Measurements from ENCODE around the gene SLC25A27.

SLC25A27 gene

DNA sequence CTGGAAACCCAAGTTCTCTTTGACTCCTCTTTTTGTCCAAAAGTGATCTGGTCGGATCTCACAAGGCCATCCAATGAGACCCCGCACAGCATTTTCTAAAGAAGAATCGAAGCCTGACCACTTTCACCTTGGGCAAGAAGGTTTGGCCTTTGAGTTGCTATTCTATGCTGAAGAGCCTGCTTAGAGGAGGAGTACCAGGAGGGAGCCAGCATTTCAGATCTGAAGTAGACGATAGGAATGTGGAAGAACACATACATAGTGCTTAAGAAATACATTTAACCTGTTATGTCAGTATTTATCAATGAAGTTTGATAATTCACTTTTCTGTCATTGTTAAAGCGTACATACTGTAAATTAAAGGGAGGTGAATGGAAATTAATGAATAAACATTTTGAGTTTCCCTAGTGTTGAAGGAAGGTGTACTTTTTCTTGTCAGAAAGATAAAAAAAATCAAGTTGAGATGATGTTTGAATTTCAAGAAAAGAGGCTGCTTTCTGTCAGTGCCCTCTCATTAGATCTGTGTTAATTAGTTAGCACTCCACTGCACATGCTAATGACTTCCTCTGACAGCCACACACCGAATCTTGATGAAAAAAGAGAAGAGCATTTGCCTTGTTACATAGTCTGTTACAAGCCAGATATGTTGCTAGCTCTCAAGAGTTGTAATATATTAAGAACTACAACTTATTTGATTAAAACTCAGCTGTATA is 24.0 kb downstream of the SLC25A27 start:
- H3K4me1 ChIP-seq (ENCODE audit: control insufficient read depth in 1 of 2, insufficient read depth in 2 of 2, low read length in 2 of 2), result no peaks in the 10 kb centered on the region
- no peaks in the 10 kb centered on the region for H3K27me3 ChIP-seq (ENCODE audit: control insufficient read depth in 1 of 2, insufficient read depth in 2 of 2, low read length in 2 of 2)
- no peak overlapping the region for H3K9ac ChIP-seq (ENCODE audit: low read depth in 1 of 2, low read length in 2 of 2)
- no peak overlapping the region for H3K27ac ChIP-seq (ENCODE audit: low read depth, low read length)
- no peaks in the 10 kb centered on the region for H3K36me3 ChIP-seq (ENCODE audit: control insufficient read depth in 1 of 2, insufficient read depth in 2 of 2, low read length in 2 of 2)
- no peak overlapping the region for H3K4me3 ChIP-seq (ENCODE audit: low read depth in 1 of 2, low read length in 2 of 2)
- no peaks in the 10 kb centered on the region for H3K9me3 ChIP-seq (ENCODE audit: control insufficient read depth in 1 of 2, low read length in 2 of 2)

DNA sequence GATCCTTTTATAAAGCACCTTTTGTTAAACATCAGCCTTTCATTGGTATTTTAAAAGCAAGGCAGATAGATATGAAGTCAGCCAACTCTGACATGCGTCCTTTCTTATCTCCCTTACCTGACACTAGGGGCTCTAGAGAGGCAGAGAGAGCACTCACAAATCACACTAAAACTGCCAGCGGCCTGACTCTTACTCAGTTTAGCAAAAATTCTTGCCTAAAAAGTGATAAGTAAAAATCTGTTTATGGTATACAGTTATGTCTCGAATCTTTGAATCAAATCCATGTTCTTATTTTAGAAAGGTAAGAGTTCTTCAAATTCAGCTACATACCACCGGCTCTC is 24.5 kb downstream of the SLC25A27 start:
- no peak overlapping the region for H3K4me3 ChIP-seq (ENCODE audit: low read depth in 1 of 2, low read length in 2 of 2)
- H3K27ac ChIP-seq (ENCODE audit: low read depth, low read length), result no peak overlapping the region
- H3K9ac ChIP-seq (ENCODE audit: low read depth in 1 of 2, low read length in 2 of 2), result no peak overlapping the region
- no peaks in the 10 kb centered on the region for H3K9me3 ChIP-seq (ENCODE audit: control insufficient read depth in 1 of 2, low read length in 2 of 2)
- H3K27me3 ChIP-seq (ENCODE audit: control insufficient read depth in 1 of 2, insufficient read depth in 2 of 2, low read length in 2 of 2), result no peaks in the 10 kb centered on the region
- H3K36me3 ChIP-seq (ENCODE audit: control insufficient read depth in 1 of 2, insufficient read depth in 2 of 2, low read length in 2 of 2), result no peaks in the 10 kb centered on the region
- no peaks in the 10 kb centered on the region for H3K4me1 ChIP-seq (ENCODE audit: control insufficient read depth in 1 of 2, insufficient read depth in 2 of 2, low read length in 2 of 2)

DNA sequence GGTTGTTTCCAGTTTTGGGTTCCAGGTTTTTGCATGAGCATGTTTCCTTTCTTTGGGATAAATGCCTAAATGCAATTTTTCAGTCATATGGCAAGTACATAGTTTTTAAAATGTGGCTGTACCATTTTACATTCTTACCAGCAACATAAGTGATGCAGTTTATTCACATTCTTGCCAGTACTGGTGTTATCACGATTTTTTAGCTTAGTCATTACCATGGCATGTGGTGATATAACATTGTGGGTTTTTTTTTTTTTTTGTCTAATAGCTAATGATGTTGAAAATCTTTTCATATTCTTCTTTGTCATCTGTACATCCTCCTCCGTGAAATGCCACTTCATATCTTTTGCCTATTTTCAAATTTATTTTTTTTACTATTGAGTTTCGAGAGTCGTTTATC is 32.0 kb downstream of the SLC25A27 start:
- Histone ChIP-seq H3K36me3 (ENCODE audit: control insufficient read depth in 1 of 2, insufficient read depth in 2 of 2, low read length in 2 of 2) (no peaks in the 10 kb centered on the region), H3K4me1 (ENCODE audit: control insufficient read depth in 1 of 2, insufficient read depth in 2 of 2, low read length in 2 of 2) (no peaks in the 10 kb centered on the region), H3K27me3 (ENCODE audit: control insufficient read depth in 1 of 2, insufficient read depth in 2 of 2, low read length in 2 of 2) (no peaks in the 10 kb centered on the region), H3K9me3 (ENCODE audit: control insufficient read depth in 1 of 2, low read length in 2 of 2) (no peaks in the 10 kb centered on the region), H3K27ac (ENCODE audit: low read depth, low read length) (no peak overlapping the region), H3K9ac (ENCODE audit: low read depth in 1 of 2, low read length in 2 of 2) (no peak overlapping the region), H3K4me3 (ENCODE audit: low read depth in 1 of 2, low read length in 2 of 2) (no peak overlapping the region)

DNA sequence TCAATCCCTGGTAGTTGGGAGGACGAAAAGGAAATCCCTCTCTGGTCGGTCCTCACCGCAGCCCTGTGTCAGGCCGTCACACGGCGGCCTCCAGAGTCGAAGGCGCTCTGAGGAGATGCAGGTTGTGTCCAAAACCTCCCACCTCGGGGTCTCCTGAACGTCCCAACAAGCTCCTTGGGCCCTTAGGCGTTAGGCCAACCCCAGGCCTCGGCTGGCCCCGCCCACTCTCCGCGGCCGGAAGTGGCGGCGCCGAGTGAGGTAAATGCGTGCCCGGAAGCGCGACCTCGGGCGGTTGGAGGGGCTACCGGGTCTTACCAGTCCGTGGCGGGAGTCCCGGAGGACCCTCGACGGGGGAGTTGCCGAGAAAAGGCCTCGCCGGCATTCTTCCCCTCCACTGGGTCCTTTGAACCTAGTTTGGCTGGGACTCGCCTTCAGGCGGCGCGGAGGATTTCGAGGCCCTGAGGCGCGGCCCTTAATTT is 34.9 kb downstream of the SLC25A27 start, which contains the start of gene TDRD6:
TSS of gene TDRD6 (plus strand) at position 267 of the 479 bp plus-strand sequence. CDS start 244 bp downstream, outside the sequence.
- H3K9ac ChIP-seq (ENCODE audit: low read depth in 1 of 2, low read length in 2 of 2), result no peak within 1 kb of the TSS
- H3K9me3 ChIP-seq (ENCODE audit: control insufficient read depth in 1 of 2, low read length in 2 of 2), result no peaks in the 10 kb centered on the region
- H3K4me1 ChIP-seq (ENCODE audit: control insufficient read depth in 1 of 2, insufficient read depth in 2 of 2, low read length in 2 of 2), result no peaks in the 10 kb centered on the region
- no peak within 1 kb of the TSS for H3K27ac ChIP-seq (ENCODE audit: low read depth, low read length)
- H3K27me3 ChIP-seq (ENCODE audit: control insufficient read depth in 1 of 2, insufficient read depth in 2 of 2, low read length in 2 of 2), result no peaks in the 10 kb centered on the region
- no peaks in the 10 kb centered on the region for H3K36me3 ChIP-seq (ENCODE audit: control insufficient read depth in 1 of 2, insufficient read depth in 2 of 2, low read length in 2 of 2)
- H3K4me3 ChIP-seq (ENCODE audit: low read depth in 1 of 2, low read length in 2 of 2), result no peak within 1 kb of the TSS

DNA sequence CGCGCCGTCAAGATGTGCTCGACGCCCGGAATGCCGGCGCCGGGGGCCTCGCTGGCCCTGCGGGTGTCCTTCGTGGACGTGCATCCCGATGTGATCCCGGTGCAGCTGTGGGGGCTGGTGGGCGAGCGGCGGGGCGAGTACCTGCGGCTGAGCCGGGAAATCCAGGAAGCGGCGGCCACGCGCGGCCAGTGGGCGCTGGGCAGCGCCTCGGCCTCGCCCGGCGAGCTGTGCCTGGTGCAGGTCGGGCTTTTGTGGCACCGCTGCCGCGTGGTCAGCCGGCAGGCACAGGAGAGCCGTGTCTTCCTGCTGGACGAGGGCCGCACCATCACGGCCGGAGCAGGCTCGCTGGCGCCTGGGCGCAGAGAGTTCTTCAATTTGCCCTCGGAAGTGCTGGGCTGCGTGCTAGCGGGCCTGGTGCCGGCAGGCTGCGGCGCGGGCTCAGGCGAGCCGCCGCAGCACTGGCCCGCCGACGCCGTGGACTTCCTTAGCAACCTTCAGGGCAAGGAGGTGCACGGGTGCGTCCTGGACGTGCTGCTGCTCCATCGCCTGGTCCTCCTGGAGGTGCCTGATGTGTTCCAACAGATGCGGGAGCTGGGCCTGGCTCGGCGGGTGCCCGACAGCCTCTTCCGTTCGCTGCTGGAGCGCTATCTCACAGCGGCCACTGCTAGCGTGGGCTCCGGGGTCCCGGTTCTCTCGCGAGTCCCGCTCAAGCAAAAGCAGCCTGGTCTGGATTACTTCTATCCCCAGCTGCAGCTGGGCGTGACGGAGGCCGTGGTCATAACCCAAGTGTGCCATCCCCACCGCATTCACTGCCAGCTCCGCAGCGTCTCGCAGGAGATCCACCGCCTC is 35.6 kb downstream of the SLC25A27 start:
- no peaks in the 10 kb centered on the region for H3K9me3 ChIP-seq (ENCODE audit: control insufficient read depth in 1 of 2, low read length in 2 of 2)
- H3K4me3 ChIP-seq (ENCODE audit: low read depth in 1 of 2, low read length in 2 of 2), result no peak overlapping the region
- H3K27ac ChIP-seq (ENCODE audit: low read depth, low read length), result no peak overlapping the region

DNA sequence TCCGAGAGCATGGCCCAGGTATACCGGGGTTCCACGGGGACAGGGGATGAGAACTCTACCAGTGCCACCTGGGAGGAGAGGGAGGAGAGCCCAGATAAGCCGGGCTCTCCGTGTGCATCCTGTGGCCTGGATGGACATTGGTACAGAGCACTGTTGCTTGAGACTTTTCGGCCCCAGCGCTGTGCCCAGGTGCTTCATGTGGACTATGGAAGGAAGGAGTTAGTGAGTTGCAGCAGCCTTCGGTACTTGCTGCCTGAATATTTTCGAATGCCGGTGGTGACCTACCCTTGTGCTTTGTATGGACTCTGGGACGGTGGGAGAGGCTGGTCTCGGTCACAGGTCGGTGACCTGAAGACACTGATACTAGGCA is 36.2 kb downstream of the SLC25A27 start:
- Histone ChIP-seq H3K27me3 (ENCODE audit: control insufficient read depth in 1 of 2, insufficient read depth in 2 of 2, low read length in 2 of 2) (no peaks in the 10 kb centered on the region), H3K36me3 (ENCODE audit: control insufficient read depth in 1 of 2, insufficient read depth in 2 of 2, low read length in 2 of 2) (no peaks in the 10 kb centered on the region), H3K9ac (ENCODE audit: low read depth in 1 of 2, low read length in 2 of 2) (no peak overlapping the region), H3K27ac (ENCODE audit: low read depth, low read length) (no peak overlapping the region), H3K4me3 (ENCODE audit: low read depth in 1 of 2, low read length in 2 of 2) (no peak overlapping the region), H3K9me3 (ENCODE audit: control insufficient read depth in 1 of 2, low read length in 2 of 2) (no peaks in the 10 kb centered on the region), H3K4me1 (ENCODE audit: control insufficient read depth in 1 of 2, insufficient read depth in 2 of 2, low read length in 2 of 2) (no peaks in the 10 kb centered on the region)

More for the DNA sequence above, 35.6 kb downstream of the SLC25A27 start:
- Histone ChIP-seq H3K9ac (ENCODE audit: low read depth in 1 of 2, low read length in 2 of 2) (no peak overlapping the region), H3K27me3 (ENCODE audit: control insufficient read depth in 1 of 2, insufficient read depth in 2 of 2, low read length in 2 of 2) (no peaks in the 10 kb centered on the region), H3K4me1 (ENCODE audit: control insufficient read depth in 1 of 2, insufficient read depth in 2 of 2, low read length in 2 of 2) (no peaks in the 10 kb centered on the region), H3K36me3 (ENCODE audit: control insufficient read depth in 1 of 2, insufficient read depth in 2 of 2, low read length in 2 of 2) (no peaks in the 10 kb centered on the region)

DNA sequence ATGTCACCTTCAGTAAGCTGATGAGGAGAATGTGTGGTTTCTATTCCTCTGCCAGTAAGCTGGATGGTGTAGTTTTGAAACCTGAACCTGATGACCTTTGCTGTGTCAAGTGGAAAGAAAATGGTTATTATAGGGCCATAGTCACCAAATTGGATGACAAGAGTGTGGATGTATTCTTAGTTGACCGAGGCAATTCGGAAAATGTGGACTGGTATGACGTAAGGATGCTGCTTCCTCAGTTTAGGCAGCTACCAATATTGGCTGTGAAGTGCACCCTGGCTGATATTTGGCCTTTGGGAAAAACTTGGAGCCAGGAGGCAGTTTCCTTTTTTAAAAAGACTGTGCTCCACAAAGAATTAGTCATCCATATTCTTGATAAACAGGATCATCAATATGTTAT is 36.9 kb downstream of the SLC25A27 start:
- Histone ChIP-seq H3K4me3 (ENCODE audit: low read depth in 1 of 2, low read length in 2 of 2) (no peak overlapping the region), H3K27me3 (ENCODE audit: control insufficient read depth in 1 of 2, insufficient read depth in 2 of 2, low read length in 2 of 2) (no peaks in the 10 kb centered on the region), H3K4me1 (ENCODE audit: control insufficient read depth in 1 of 2, insufficient read depth in 2 of 2, low read length in 2 of 2) (no peaks in the 10 kb centered on the region), H3K36me3 (ENCODE audit: control insufficient read depth in 1 of 2, insufficient read depth in 2 of 2, low read length in 2 of 2) (no peaks in the 10 kb centered on the region), H3K9ac (ENCODE audit: low read depth in 1 of 2, low read length in 2 of 2) (no peak overlapping the region), H3K9me3 (ENCODE audit: control insufficient read depth in 1 of 2, low read length in 2 of 2) (no peaks in the 10 kb centered on the region), H3K27ac (ENCODE audit: low read depth, low read length) (no peak overlapping the region)

DNA sequence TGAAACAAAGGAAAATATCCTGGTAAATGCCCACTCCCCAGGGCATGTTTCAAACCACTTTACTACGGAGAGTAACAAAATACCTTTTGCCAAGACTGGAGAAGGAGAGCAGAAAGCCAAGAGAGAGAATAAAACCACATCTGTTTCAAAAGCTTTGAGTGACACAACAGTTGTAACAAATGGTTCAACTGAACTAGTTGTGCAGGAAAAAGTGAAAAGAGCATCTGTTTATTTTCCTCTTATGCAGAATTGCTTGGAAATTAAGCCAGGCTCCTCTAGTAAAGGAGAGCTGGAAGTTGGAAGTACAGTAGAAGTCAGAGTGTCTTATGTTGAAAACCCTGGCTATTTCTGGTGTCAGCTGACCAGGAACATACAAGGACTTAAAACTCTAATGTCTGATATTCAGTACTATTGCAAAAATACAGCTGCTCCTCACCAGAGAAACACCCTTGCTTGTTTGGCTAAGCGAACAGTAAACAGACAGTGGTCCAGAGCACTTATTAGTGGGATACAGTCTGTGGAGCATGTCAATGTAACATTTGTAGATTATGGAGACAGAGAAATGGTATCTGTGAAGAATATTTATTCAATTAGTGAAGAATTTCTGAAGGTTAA is 37.5 kb downstream of the SLC25A27 start:
- Histone ChIP-seq H3K27me3 (ENCODE audit: control insufficient read depth in 1 of 2, insufficient read depth in 2 of 2, low read length in 2 of 2) (no peaks in the 10 kb centered on the region), H3K36me3 (ENCODE audit: control insufficient read depth in 1 of 2, insufficient read depth in 2 of 2, low read length in 2 of 2) (no peaks in the 10 kb centered on the region), H3K4me3 (ENCODE audit: low read depth in 1 of 2, low read length in 2 of 2) (no peak overlapping the region), H3K27ac (ENCODE audit: low read depth, low read length) (no peak overlapping the region), H3K9ac (ENCODE audit: low read depth in 1 of 2, low read length in 2 of 2) (no peak overlapping the region), H3K4me1 (ENCODE audit: control insufficient read depth in 1 of 2, insufficient read depth in 2 of 2, low read length in 2 of 2) (no peaks in the 10 kb centered on the region), H3K9me3 (ENCODE audit: control insufficient read depth in 1 of 2, low read length in 2 of 2) (no peaks in the 10 kb centered on the region)

DNA sequence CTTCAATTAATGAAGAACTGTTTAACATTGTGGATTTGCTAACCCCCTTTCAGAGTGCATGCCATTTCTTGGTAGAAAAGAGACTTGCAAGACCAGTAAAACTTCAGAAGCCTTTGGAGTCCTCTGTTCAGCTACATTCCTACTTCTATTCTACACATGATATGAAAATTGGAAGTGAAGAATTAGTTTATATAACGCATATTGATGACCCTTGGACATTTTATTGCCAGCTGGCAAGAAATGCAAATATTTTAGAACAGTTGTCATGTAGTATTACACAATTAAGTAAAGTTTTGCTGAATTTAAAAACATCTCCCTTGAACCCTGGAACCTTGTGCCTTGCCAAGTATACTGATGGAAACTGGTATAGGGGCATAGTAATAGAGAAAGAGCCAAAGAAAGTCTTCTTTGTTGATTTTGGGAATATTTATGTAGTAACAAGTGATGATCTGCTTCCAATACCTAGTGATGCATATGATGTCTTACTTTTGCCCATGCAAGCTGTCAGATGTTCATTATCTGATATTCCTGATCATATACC is 38.2 kb downstream of the SLC25A27 start:
- Histone ChIP-seq H3K9me3 (ENCODE audit: control insufficient read depth in 1 of 2, low read length in 2 of 2) (no peaks in the 10 kb centered on the region), H3K4me1 (ENCODE audit: control insufficient read depth in 1 of 2, insufficient read depth in 2 of 2, low read length in 2 of 2) (no peaks in the 10 kb centered on the region), H3K27me3 (ENCODE audit: control insufficient read depth in 1 of 2, insufficient read depth in 2 of 2, low read length in 2 of 2) (no peaks in the 10 kb centered on the region), H3K4me3 (ENCODE audit: low read depth in 1 of 2, low read length in 2 of 2) (no peak overlapping the region), H3K9ac (ENCODE audit: low read depth in 1 of 2, low read length in 2 of 2) (no peak overlapping the region), H3K27ac (ENCODE audit: low read depth, low read length) (no peak overlapping the region), H3K36me3 (ENCODE audit: control insufficient read depth in 1 of 2, insufficient read depth in 2 of 2, low read length in 2 of 2) (no peaks in the 10 kb centered on the region)

DNA sequence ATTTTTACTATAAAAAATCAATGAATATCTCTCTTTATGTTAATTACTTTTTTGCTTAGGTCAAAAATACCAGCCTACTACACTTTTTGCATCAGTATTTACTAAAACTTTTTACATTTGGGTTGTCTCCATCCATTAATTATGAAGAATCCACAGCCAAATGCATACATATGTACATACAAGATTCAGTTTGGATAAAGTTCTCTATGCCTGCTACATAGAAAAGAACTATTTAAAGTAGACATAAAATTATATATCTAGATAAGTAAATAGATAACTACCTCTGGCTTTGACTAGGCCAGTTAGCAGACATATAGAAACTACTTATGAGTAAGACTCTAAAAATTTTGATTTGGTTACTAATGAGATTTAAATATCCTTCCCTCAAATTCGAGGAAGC is 47.2 kb downstream of the SLC25A27 start:
- H3K9ac ChIP-seq (ENCODE audit: low read depth in 1 of 2, low read length in 2 of 2), result no peak overlapping the region
- H3K9me3 ChIP-seq (ENCODE audit: control insufficient read depth in 1 of 2, low read length in 2 of 2), result no peaks in the 10 kb centered on the region
- H3K36me3 ChIP-seq (ENCODE audit: control insufficient read depth in 1 of 2, insufficient read depth in 2 of 2, low read length in 2 of 2), result no peaks in the 10 kb centered on the region
- H3K4me3 ChIP-seq (ENCODE audit: low read depth in 1 of 2, low read length in 2 of 2), result no peak overlapping the region
- H3K27ac ChIP-seq (ENCODE audit: low read depth, low read length), result no peak overlapping the region
- no peaks in the 10 kb centered on the region for H3K4me1 ChIP-seq (ENCODE audit: control insufficient read depth in 1 of 2, insufficient read depth in 2 of 2, low read length in 2 of 2)
- no peaks in the 10 kb centered on the region for H3K27me3 ChIP-seq (ENCODE audit: control insufficient read depth in 1 of 2, insufficient read depth in 2 of 2, low read length in 2 of 2)
